ENCODE data around the gene NTN1. TPM values are rescaled to one million over a fixed set of nuclear protein-coding genes. Genes with fewer than 3 reads are reported as not detected.

Gene NTN1
- total RNA-seq, 1 donor from 2014 or later, result 0.45 TPM

- Mint-ChIP-seq H3K4me3 (no peak overlapping the region), H3K4me1 (peaks cover 13% of the 10 kb centered on the region), H3K36me3 (no peaks in the 10 kb centered on the region), H3K9me3 (no peaks in the 10 kb centered on the region), H3K27ac (no peak overlapping the region), H3K27me3 (ENCODE audit: insufficient read depth, low read depth) (peaks cover 7% of the 10 kb centered on the region)
- H3K79me2 ChIP-seq (ENCODE audit: low read depth), result no peaks in the 10 kb centered on the region
- no peak overlapping the region for H3K4me2 ChIP-seq
- no peaks in the 10 kb centered on the region for H3K4me1 ChIP-seq
- H3K9me3 ChIP-seq (ENCODE audit: low read depth), result no peaks in the 10 kb centered on the region
- no peaks in the 10 kb centered on the region for H3F3A ChIP-seq (ENCODE audit: low read depth)
- H3K36me3 ChIP-seq, result no peaks in the 10 kb centered on the region
- H3K27me3 ChIP-seq, result no peaks in the 10 kb centered on the region
- H3K27ac ChIP-seq, result no peak overlapping the region
- H3K4me3 ChIP-seq, result no peak overlapping the region
- no peak overlapping the region for H3K9ac ChIP-seq
- no peak for TF ChIP-seq EZH2 (IDR thresholded peaks at IDR 0.05)
- TF ChIP-seq CTCF (IDR thresholded peaks at IDR 0.05), result no peak
- TF ChIP-seq EZH2phosphoT487 (IDR thresholded peaks at IDR 0.05), result no peak
- no peak overlapping the region for H2AFZ ChIP-seq (replicated peaks)
- DNase-seq (ENCODE audit: low spot score), result no peak
- no peaks in the 10 kb centered on the region for H4K20me1 ChIP-seq (ENCODE audit: low read depth)
Observed at GRCh38 chr17:9283909-9284308, 262.6 kb downstream of the NTN1 start.

GRCh38 chr17:9284884-9285283, 263.6 kb downstream of the NTN1 start:
- no peaks in the 10 kb centered on the region for H4K20me1 ChIP-seq (ENCODE audit: low read depth)
- no peak overlapping the region for H3K4me3 Mint-ChIP-seq
- no peak for DNase-seq (ENCODE audit: low spot score)
- no peaks in the 10 kb centered on the region for H3K4me1 ChIP-seq
- peaks cover 15% of the 10 kb centered on the region for H3K4me1 Mint-ChIP-seq
- no peaks in the 10 kb centered on the region for H3K36me3 Mint-ChIP-seq
- no peaks in the 10 kb centered on the region for H3K36me3 ChIP-seq
- no peak overlapping the region for H3K4me3 ChIP-seq
- H3K9me3 Mint-ChIP-seq, result no peaks in the 10 kb centered on the region
- no peaks in the 10 kb centered on the region for H3K27me3 ChIP-seq
- no peaks in the 10 kb centered on the region for H3K79me2 ChIP-seq (ENCODE audit: low read depth)
- TF ChIP-seq EZH2phosphoT487 (IDR thresholded peaks at IDR 0.05), result no peak
- TF ChIP-seq EZH2 (IDR thresholded peaks at IDR 0.05), result no peak
- no peak for TF ChIP-seq CTCF (IDR thresholded peaks at IDR 0.05)
- H3K27ac ChIP-seq, result no peak overlapping the region
- H2AFZ ChIP-seq (replicated peaks), result no peak overlapping the region
- no peaks in the 10 kb centered on the region for H3K9me3 ChIP-seq (ENCODE audit: low read depth)
- no peaks in the 10 kb centered on the region for H3F3A ChIP-seq (ENCODE audit: low read depth)
- H3K27ac Mint-ChIP-seq, result no peak overlapping the region
- no peak overlapping the region for H3K9ac ChIP-seq
- H3K4me2 ChIP-seq, result no peak overlapping the region
- H3K27me3 Mint-ChIP-seq (ENCODE audit: insufficient read depth, low read depth), result peaks cover 7% of the 10 kb centered on the region

GRCh38 chr17:9285602-9286427, 264.5 kb downstream of the NTN1 start:
- Mint-ChIP-seq H3K4me1 (peaks cover 16% of the 10 kb centered on the region), H3K27ac (no peak overlapping the region), H3K36me3 (no peaks in the 10 kb centered on the region), H3K9me3 (no peaks in the 10 kb centered on the region), H3K4me3 (no peak overlapping the region), H3K27me3 (ENCODE audit: insufficient read depth, low read depth) (peaks cover 7% of the 10 kb centered on the region)
- no peak overlapping the region for H2AFZ ChIP-seq (replicated peaks)
- H3K27ac ChIP-seq, result no peak overlapping the region
- no peak for TF ChIP-seq CTCF (IDR thresholded peaks at IDR 0.05)
- no peak for TF ChIP-seq EZH2 (IDR thresholded peaks at IDR 0.05)
- TF ChIP-seq EZH2phosphoT487 (IDR thresholded peaks at IDR 0.05), result no peak
- no peak overlapping the region for H3K4me2 ChIP-seq
- H3K9ac ChIP-seq, result no peak overlapping the region
- no peaks in the 10 kb centered on the region for H3F3A ChIP-seq (ENCODE audit: low read depth)
- no peaks in the 10 kb centered on the region for H3K36me3 ChIP-seq
- no peaks in the 10 kb centered on the region for H3K27me3 ChIP-seq
- no peaks in the 10 kb centered on the region for H3K79me2 ChIP-seq (ENCODE audit: low read depth)
- no peak for DNase-seq (ENCODE audit: low spot score)
- H4K20me1 ChIP-seq (ENCODE audit: low read depth), result no peaks in the 10 kb centered on the region
- H3K4me1 ChIP-seq, result no peaks in the 10 kb centered on the region
- H3K9me3 ChIP-seq (ENCODE audit: low read depth), result no peaks in the 10 kb centered on the region
- H3K4me3 ChIP-seq, result no peak overlapping the region
